ENCODE results near the gene CTDP1. TPM values are rescaled to one million over a fixed set of nuclear protein-coding genes. Genes with fewer than 3 reads are reported as not detected.
A peak's percentile ranks its signal among the peaks of the same experiment; 100 is the strongest.
"Not testable (repeated sequence)": the region's sequence is repeated elsewhere in the genome, so short reads cannot be mapped to it uniquely, and the experiment has no call there.

Gene CTDP1
- total RNA-seq, 1 experiment from 2014 or later: 16.5 TPM

DNA sequence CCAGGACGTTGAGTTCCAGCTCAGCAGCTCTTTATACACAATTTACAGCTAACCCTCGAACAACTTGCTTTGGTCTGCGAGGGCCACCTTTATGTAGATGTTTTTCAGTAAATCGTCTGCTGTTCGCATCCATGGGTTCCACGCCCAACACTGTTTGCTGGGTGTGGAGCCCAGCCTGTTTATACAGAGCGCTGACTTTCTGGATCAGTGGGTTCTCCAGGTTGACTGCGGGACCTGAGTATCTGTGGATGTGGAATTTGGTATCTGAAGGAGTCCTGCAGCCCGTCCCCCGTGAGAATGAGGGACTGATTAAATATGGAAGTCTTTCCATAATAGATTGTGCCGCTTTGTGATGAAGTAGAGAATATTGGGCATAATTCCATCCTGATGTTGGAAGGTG, 2.9 kb downstream of the CTDP1 start:
- no peak for DNase-seq (ENCODE audit: low spot score)

DNA sequence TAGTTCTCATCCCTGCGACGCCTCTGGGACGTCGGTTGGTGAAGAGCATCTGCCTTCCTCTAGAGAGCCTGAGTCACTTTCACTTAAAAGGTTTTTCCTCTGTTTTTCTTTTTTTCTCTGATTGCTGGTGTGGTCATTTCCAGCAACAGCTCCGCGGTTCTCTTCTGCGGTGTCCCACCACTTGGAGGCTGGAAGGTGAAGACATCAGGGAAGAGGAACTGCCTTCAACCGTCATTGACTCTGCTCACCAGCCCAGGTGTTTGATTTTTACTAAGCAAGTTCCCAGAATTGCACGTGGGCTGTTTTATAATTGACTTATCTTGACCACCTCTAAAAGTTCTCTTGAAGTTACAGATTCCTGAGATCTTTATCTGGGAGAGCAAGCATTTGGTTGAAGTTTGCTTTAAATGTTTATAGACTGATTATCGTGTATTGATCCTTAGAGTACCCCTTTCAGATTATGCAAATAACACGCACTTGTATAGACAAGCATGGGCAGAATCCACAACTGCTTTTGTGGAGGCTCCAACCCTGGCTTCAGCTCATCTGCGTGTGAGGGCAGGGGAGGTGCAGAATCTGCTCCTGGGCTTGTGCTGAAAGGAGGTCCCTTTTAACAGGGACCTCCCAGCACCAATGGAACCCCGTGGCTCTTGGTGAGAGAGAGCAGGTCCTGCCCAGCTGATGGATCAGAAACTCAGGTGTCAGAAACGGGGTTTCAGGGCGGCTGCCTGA, 3.5 kb downstream of the CTDP1 start:
- no peak for DNase-seq (ENCODE audit: low spot score)

DNA sequence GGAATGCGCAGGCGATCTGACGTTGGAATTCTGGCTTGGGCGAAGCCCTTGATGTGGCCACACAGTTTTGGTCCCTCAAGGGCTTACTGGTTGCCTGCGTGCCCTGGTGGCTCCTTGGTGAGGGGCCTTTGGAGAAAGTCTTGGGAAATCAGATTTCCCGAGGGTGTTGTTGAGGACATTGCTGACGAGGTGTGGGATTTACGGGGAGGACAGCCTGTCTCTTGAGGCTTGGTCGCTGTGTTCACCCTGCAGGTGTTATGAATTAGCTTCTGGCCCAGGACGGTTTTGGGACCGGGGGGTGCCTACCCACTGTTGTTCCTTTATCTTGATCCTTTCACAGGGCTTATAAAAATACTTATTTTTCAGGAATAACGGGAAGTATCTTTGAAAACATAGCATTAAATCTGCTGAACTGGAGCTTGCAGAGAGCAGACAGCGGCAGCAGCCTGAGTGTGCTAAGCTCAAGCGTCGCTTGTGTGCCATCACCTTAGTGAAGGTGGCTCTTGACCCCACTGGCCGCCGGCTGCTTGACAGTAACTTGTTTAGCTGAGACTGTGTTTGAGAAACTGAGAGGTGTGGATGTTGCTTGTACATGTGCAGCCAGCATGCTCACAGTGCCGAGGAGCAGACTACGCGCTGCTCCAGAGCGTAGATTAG, 4.2 kb downstream of the CTDP1 start:
- DNase-seq (ENCODE audit: low spot score): no peak

DNA sequence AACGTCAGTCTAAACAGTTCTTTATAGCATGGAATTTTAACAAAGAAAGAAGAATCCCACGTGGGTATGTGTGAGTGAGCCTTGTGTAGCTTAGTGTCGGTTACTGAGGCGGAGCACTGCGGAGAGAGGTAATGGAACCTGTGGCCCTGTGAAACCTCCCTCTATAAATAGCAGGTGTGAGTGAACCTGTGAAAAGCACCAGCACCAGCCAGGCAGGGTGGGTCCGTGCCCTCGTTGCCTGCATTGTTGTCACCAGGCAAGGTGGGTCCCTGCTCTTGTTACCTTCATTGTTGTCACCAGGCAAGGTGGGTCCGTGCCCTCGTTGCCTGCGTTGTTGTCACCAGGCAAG, 4.7 kb downstream of the CTDP1 start:
- no peak for DNase-seq (ENCODE audit: low spot score)

DNA sequence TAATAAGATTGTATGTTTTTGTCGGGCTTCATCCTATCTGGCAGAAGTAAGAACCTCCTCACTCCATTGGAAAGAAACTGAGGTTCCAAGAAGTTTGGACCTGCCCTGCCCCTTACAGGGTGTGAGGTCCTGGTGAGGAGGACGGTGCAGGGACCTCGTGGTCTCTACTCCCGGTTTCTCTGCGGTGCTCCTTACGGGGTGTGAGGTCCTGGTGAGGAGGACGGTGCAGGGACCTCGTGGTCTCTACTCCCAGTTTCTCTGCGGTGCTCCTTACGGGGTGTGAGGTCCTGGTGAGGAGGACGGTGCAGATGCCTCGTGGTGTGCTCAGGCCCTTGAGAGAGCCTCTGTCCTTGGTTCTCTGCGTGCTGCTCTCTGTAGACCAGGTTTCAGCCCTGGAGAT, 5.2 kb downstream of the CTDP1 start:
- DNase-seq (ENCODE audit: low spot score): no peak

DNA sequence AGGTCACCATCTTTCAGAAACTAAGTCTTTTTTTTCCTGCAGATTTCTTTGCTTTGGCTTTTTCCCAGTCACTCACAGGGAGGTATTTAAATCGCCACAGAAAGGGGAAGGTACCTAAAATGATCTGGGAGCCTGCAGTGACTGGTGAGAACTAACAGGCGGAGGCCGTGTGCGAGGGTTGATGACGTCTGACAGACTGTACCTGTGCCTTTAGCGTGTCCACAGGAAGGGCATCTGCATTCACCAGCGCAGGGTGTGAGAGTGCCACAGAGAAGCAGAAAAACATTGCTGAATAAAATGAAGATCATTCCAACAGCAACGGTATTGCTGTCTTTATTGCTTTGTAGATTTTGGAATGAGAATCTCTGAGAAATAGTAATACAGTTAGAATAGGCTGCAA, 5.7 kb downstream of the CTDP1 start:
- no peak for DNase-seq (ENCODE audit: low spot score)

DNA sequence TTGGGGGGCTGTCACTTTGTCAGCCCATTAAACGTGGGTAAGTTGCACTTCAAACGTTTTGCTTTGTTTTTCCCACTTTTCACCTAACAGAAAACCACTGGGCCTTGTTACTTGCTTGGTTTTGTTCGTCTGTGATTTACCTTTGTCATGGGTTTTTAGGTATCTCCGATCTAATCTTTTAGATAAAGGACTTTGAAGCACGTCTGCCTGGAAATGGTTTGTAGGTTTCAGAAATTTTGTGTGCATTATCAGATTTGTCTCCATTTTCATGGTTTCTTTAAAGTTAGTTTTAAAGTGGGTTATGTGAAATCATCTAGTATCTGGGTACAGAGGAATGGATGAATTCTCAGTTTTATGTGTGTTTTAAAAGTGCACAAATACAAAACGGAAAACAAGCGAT, 6.4 kb downstream of the CTDP1 start:
- DNase-seq (ENCODE audit: low spot score): no peak

DNA sequence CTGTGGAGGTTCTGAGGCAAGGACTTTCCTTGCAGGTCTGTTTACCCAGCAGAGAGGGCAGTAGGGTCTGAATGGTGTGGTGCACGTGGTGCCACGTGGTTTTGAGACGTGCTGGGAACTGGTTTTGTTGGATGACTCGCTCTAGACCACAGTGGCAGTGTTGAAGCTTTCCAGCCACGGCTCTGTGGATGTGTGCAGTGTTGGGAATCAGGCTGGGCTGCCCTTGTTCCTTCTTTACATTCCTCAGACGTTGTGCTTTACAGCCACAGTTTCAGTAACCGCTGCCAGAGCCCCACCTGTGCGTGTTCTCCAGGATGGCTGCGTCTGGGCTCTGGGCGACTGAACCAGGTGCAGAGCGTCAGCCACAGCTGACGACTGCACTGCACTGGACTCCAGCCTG, 8.2 kb downstream of the CTDP1 start:
- DNase-seq (ENCODE audit: low spot score): peak; percentile 48

DNA sequence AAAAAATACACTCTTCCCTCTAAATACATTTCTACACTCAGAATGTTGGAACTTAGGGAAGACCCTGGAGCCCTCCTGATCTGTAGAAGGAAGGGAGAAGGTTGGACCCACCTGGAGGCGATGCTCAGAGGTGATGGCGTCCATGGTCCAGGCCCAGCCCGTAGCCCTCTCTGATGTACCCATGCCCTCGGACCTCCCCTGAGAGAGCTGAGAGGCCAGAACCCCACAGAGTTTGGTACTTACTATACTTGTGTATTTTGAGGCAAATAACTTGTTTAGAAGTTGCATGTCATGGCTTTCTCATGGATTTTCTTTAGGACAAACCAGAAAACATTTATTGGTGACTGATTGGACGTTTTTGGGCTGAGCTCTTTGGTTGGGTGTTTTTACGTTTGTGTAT, 10.5 kb downstream of the CTDP1 start:
- DNase-seq (ENCODE audit: low spot score): no peak

DNA sequence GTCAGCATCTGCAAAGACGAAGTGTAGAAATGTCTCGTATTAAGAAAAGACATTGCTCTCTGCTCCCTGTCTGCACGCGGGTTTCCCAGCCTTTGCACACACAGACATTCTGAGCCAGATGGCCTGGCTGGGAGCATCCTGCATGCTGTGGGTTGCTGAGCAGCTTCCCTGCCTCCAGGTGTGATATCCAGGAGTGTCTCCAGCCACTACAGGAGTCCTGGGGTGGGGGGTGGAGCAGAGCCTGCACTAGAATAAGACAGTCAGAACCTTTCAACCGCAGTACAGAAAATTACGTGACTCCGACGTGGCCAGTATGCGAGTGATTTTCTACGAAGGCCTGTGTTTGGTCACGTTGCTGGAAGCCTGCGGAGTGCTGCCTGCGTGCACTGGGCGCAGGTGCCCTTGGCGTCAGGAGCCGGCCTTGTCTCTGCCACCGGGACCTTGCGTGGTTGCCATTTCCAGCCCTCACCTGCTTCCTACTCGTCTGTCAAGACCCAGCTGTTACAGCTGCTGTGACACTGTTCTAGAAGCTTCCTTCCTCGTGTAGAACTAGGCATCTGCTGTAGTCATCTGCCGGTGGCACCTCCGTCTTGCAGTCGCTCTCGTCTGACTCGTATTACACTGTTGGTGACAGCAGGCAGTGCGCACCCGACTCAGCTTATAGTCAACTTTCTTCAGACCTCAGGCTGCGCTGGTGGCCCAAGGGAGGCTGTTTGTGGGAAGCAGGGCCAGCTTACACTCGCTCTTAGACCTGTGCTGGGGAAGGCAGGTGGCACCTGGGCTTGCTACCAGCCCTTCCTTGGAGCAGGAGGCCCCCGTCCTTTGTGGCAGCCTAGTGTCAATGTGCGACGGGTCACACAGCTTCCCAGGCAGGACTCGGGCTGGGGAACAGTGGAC, 11.2 kb downstream of the CTDP1 start:
- no peak for DNase-seq (ENCODE audit: low spot score)

DNA sequence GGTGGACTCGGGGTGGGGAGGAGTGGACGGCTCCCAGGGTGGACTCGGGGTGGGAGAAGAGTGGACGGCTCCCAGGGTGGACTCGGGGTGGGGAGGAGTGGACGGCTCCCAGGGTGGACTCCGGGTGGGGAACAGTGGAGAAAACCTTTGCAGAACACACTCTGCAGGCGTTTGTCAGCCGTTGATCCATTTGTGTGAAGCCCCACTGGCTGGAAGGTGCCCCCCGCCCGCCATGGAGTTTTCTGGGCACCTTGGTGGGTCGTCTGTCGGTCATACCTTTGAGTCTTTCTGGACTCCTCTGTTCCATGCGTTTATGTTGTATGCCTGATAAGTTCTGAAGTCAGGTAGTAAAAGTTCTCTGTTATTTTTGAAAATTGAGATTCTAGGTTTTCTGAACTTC, 12.5 kb downstream of the CTDP1 start:
- DNase-seq (ENCODE audit: low spot score): no peak

DNA sequence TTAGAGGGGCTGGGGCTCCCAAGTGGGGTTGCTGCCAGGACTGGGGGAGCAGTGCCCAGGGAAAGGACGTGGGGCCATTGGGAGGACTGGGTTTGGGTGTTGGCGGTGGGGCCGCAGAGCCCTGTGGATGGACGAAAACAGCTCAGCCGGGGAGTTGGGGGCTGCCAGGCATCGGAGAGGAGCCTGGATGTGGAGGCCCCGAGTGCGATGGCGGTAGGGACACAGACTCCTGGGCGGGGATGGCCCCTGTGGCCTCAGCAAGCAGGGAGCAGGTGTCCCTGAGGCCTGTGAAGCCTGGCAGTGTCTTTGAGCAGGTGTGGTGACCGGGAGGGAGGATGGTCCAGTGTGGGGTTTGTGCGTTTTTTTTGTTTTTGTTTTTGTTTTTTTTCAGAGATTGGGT, 13.3 kb downstream of the CTDP1 start:
- DNase-seq (ENCODE audit: low spot score): no peak

DNA sequence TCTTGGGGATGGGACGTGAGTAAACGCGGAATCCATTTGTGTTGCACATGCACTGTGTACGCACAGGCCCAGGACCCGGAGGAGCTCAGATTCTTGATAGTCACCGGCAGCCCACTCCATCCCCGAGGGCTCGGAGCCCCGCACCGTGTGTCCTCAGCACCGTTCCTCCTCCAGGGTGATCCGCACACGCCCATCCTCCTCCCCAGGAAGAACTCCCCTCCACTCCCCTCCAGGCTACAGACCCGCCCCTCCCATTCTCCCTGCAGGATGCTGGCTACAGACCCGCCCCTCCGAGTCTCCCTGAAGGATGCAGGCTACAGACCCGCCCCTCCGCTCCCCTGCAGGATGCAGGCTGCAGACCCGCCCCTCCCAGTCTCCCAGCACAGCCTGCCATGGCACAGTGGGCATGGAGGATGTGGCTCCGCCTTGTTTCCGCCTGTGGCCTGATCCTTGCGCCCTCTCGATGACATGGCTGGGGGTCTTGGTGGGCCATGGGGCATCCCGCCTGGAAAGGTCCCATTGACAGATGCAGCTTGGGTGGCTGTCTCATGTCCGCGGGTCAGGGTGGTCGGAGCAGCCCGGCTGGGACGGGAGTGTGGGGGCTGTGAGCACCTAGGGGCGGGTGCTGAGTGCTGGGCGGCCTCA, 14.1 kb downstream of the CTDP1 start:
- no peak for DNase-seq (ENCODE audit: low spot score)

DNA sequence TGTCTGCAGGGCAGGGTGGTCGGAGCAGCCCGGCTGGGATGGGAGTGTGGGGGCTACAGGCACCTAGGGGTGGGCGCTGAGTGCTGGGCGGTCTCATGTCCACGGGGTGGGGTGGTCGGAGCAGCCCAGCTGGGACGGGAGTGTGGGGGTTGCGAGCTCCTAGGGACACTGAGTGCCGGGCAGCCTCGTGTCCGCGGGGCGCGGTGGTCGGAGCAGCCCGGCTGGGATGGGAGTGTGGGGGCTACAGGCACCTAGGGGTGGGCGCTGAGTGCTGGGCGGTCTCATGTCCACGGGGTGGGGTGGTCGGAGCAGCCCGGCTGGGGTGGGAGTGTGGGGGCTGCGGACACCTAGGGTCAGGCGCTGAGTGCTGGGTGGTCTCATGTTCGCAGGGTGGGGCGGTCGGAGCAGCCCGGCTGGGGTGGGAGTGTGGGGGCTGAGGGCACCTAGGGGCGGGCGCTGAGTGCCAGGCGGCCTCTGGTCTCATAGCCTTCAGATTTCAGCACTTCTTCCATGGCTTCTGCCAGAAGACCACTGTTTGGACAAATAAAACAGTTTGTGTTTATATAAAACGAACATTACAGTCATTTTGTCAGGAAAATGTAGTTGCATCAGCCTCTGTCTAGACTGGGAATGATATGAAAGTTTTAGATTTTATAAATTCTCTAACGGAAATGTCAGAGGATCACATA, 14.7 kb downstream of the CTDP1 start:
- not testable (repeated sequence) for DNase-seq (ENCODE audit: low spot score)

DNA sequence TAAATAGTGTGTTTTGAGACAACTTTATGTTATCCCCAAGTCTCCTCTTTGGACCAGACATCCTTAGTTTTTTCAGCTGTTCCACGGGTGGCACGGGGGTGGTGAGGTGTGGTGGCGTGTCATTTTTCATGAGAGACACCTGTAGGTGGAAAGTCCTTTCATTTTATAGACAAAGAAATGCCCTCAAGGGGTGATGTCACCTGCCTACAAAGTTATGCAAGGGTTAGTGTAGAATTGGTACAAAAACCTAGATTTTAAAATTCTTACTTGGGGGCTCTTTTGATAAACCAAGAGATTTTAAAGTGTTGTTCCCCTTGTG, 15.3 kb downstream of the CTDP1 start:
- no peak for DNase-seq (ENCODE audit: low spot score)

DNA sequence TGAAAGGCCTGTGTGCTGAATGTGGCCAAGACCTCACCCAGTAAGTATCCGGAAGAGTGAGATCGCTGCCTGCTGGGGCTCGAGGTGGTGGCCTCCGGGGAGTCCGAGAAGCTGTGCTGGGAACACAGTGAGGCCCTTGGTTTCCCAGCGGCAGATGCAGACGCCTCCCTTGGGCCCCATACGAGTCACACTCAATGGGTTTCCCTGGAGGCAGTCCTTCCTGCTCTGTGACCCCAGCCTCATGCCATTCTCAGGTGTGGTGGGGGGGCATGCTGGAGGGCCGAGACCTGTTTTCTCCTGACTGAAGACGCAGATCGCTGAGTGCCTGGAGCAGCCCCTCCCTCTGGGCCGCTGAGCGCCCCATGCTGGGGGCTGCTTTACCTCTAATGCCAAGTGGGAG, 15.7 kb downstream of the CTDP1 start:
- DNase-seq (ENCODE audit: low spot score): no peak

DNA sequence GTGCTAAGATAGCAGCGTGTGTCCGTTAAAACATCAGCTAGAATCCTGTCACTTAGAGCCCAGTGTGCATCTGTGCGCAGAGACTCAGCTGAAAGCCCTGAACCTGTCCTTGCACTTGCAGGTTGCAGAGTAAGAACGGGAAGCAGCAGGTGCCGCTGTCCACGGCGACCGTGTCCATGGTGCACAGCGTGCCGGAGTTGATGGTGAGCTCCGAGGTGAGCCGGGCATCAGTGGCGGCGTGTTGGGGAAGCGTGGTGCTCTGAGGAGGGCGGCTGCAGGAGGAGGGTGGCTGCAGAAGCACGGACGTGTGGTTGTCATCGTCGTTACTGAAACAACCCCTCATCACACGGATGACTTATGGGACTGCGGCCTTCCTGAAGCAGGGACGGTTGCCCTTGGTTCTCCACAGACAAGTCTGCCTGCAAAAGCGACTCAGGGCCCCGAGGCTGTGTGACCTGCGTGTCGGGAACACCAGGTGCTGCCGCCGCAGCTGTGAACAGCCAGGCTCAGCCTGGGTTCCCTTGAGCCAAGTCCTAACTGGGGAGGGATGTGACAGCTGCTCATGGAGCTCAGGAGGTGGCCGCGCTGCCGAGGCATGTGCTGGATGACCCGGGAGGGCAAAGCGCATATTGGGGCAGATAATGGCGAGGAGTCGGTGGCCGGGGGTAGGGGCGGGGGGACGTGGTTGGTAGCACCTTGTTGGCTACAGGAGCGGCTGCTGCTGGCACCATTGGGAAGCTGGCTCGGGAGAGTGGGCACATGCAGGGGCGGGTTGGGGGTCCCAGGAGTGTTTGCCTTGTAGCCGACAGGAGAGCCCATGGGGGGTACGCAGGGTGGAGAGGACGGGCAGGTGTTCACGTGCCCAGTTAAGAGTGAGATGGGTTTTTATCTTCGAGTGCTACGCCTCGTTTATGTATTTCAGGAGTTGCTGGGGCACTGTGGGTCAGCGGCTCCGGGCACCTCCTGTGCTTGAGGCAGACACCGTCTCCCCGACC, 16.6 kb downstream of the CTDP1 start:
- no peak for DNase-seq (ENCODE audit: low spot score)

DNA sequence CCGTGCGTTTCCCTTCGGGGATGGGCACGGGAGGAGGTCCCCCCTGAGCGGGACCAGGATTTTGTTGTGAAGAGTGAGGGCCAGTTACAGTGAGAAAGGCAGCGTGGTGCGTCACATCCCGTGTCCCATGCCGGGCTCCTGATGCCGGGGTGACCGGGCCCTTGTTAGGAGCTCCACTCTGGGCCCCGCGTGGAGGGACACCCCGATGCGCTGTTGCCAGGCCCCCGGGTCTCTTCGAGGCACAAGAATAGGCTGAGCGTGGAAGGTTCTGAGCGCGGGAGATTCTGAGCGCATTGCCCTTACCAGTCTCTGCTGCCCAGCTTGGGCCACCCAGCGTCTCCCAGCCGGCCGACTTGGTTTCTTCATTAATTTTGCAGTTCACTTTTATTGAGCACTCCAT, 17.6 kb downstream of the CTDP1 start:
- no peak for DNase-seq (ENCODE audit: low spot score)

DNA sequence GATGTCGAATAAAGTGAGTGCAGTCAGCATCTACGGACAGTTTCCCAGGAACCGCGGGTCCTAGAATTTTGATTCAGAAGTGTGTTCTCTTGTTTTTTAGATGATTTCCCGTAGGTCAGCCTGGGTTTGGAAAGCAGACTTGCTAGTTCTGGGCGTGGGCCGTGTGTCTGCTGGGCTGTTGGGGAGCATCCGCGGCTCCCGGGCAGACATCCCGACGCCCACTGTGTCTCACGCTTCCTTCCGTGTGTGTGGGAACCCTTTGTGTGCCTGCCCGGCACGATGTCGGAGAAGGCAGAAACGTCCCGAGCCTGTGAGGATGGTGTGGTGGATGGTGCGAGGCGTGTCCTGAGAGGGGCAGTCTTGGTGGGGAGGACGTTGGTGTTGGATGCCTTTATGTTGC, 18.4 kb downstream of the CTDP1 start:
- no peak for DNase-seq (ENCODE audit: low spot score)

DNA sequence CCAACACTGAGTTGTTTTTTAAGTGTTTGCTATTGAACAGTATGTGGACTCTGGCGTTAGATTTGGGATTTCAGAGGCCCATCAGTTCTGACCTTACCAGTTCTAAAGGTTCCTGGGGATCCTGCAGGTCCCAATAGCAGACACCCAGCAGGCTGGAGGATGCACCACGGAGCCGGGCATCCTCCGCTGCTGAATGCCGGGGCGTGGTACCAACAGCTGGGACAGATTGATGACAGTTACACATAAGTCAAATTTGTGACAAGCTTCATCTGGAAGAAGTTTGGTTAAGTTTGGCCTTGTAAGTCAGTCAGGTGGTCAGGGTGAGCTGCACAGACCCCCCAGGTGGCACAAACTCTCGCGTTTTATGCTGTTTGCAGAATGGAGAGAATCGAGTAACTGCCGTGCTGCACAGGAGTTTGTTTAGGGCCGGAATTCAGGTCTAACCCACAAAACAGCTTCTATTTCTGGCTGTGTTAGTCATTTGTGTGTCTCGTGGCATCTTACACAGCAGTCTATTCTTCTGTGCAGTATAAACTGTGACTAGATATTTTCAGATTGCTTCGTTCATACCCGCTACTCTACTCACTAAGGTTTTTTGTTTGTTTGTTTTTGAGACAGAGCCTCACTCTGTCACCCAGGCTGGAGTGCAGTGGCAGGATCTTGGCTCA, 19.2 kb downstream of the CTDP1 start:
- DNase-seq (ENCODE audit: low spot score): peak; percentile 53

All from A172 (cell line).